Measurements from ENCODE around the gene ARHGEF40. TPM values are rescaled to one million over a fixed set of nuclear protein-coding genes. Genes with fewer than 3 reads are reported as not detected.

ARHGEF40 gene
- total RNA-seq, 1 experiment from 2014 or later: 71.4 TPM

GRCh38 chr14:21098892-21099595, 28.9 kb downstream of the ARHGEF40 start:
- H2AK5ac ChIP-seq (ENCODE audit: insufficient read length, low read length): no peak overlapping the region
- no peak overlapping the region for H2BK5ac ChIP-seq (ENCODE audit: insufficient read length, low read length)
- H3K56ac ChIP-seq (ENCODE audit: insufficient read length, low read depth, low read length): no peak overlapping the region
- peaks cover 3% of the 10 kb centered on the region for H4K20me1 ChIP-seq (ENCODE audit: control insufficient read depth, insufficient read depth, insufficient read length)
- TF ChIP-seq CTCF (conservative IDR thresholded peaks at IDR 0.05): no peak
- Mint-ChIP-seq H3K36me3 (ENCODE audit: insufficient read depth in 1 of 3, low read depth in 3 of 3) (0 out of 7 replicates have a peak, but pooled peaks cover 0 to 3% (median 0%) of the 10 kb centered on the region in 3 experiments), H3K27me3 (ENCODE audit: low read depth) (no peaks in the 10 kb centered on the region), H3K4me3 (peak overlapping the region; percentile 79), H3K4me1 (peaks cover 69 to 73% of the 10 kb centered on the region in 2 experiments), H3K9me3 (no peaks in the 10 kb centered on the region; a peak in 1 of 5 replicates), H3K27ac (peak overlapping the region; percentile 73 to 94 (median 81))
- H3K23me2 ChIP-seq (ENCODE audit: insufficient read length, low read depth, low read length, poor library complexity, severe bottlenecking): peaks cover 19% of the 10 kb centered on the region
- H3K4me2 ChIP-seq (ENCODE audit: insufficient read depth, insufficient read length, low read length): peak overlapping the region; percentile 69
- no peak overlapping the region for H4K8ac ChIP-seq (replicated peaks; ENCODE audit: insufficient read length, low read depth, low read length)
- H3T11ph ChIP-seq (ENCODE audit: low read length): no peak overlapping the region
- H3K79me2 ChIP-seq (ENCODE audit: insufficient read depth, low read length): peaks cover 12% of the 10 kb centered on the region; the same call in 1 of the 2 replicates
- no peak overlapping the region for H2BK15ac ChIP-seq (ENCODE audit: low read depth, low read length)
- DNase-seq: no peak
- H3K14ac ChIP-seq (ENCODE audit: insufficient read depth, low read length): no peak overlapping the region
- H3K27ac ChIP-seq (ENCODE audit: insufficient read length, low read depth, low read length): no peak overlapping the region
- H2BK120ac ChIP-seq (ENCODE audit: low read depth, low read length, poor library complexity, severe bottlenecking): no peak overlapping the region
- H3K18ac ChIP-seq (ENCODE audit: insufficient read length, low read depth, low read length): no peak overlapping the region
- H3K27me3 ChIP-seq (ENCODE audit: insufficient read depth, low read length): no peaks in the 10 kb centered on the region
- peaks cover 4% of the 10 kb centered on the region for H3K79me1 ChIP-seq (ENCODE audit: insufficient read depth, low read depth, low read length, poor library complexity, severe bottlenecking)
- no peak overlapping the region for H3K4ac ChIP-seq (ENCODE audit: low read depth, low read length)
- H4K91ac ChIP-seq (ENCODE audit: insufficient read length, low read depth, low read length): no peak overlapping the region
- no peak overlapping the region for H2AFZ ChIP-seq (ENCODE audit: low read length)
- H2BK12ac ChIP-seq (ENCODE audit: insufficient read length, low read depth, low read length): no peak overlapping the region
- peaks cover 22% of the 10 kb centered on the region for H3K4me1 ChIP-seq (ENCODE audit: insufficient read depth, low read length)
- no peaks in the 10 kb centered on the region for H3K9me3 ChIP-seq (ENCODE audit: control insufficient read depth, low read depth, low read length)
- peak overlapping the region; percentile 25 for H3K9ac ChIP-seq (ENCODE audit: extremely low read depth, insufficient read length, low read length)
- no peak overlapping the region for H4K5ac ChIP-seq (ENCODE audit: insufficient read length, low read depth, low read length)
- WGBS (ENCODE audit: extremely low coverage, insufficient read length, low lambda C conversion rate): no CpG with 5 or more reads among the region's 16 CpGs
- no peak overlapping the region for H2BK20ac ChIP-seq (ENCODE audit: low read depth, low read length, poor library complexity, severe bottlenecking)
- H3K23ac ChIP-seq (ENCODE audit: insufficient read length, low read depth, low read length): no peak overlapping the region
